Spinal cord (tissue), 10 donors: ENCODE results near the gene CANX. TPM values are rescaled to one million over a fixed set of nuclear protein-coding genes. Genes with fewer than 3 reads are reported as not detected.

ENCODE experiments used
- DNase-seq, 6 donors: peaks; one replicate each; pipeline versions ENCODE4 v3.0.0 to v3.0.0-alpha.2; 2013 to 2015; ENCODE audit warnings: low spot score in 6 of 6, low read depth in 4 of 6
- H3K27ac ChIP-seq: one replicate; pipeline ENCODE4 v1.5.1; 2013; ENCODE audit warnings: low read depth, low read length, control low read depth
- H3K27me3 ChIP-seq: one replicate; pipeline ENCODE4 v1.6.1; 2013; ENCODE audit warnings: low read length; ENCODE audit not compliant: control insufficient read depth, insufficient read depth
- H3K36me3 ChIP-seq: one replicate; pipeline ENCODE4 v1.6.1; 2013; ENCODE audit warnings: low read length; ENCODE audit not compliant: control insufficient read depth, insufficient read depth
- H3K4me1 ChIP-seq: one replicate; pipeline ENCODE4 v1.6.1; 2013; ENCODE audit warnings: low read length; ENCODE audit not compliant: control insufficient read depth, insufficient read depth
- H3K4me3 ChIP-seq: one replicate; pipeline ENCODE4 v1.5.1; 2013; ENCODE audit warnings: low read depth, low read length, control low read depth
- H3K9me3 ChIP-seq: one replicate; pipeline ENCODE4 v1.6.1; 2013; ENCODE audit warnings: low read length; ENCODE audit not compliant: control insufficient read depth, insufficient read depth
- WGBS: methylation state at CpG from one replicate; pipeline ENCODE4 v1.1.5; 2013; ENCODE audit warnings: missing lambda C conversion rate; ENCODE audit not compliant: insufficient coverage; 5-methylcytosine and 5-hydroxymethylcytosine counted together
- polyA plus RNA-seq, 2 donors: library from polyadenylated mRNA; unstranded; fragments of 120-200 nt; gene quantifications; one replicate each; pipeline ENCODE4 v1.2.1, GENCODE V29; 2013; ENCODE audit not compliant: insufficient read length in 2 of 2
- total RNA-seq, 2 donors: library from RNA; depleted of rRNA in 1 of 2; stranded (reverse); fragments of 120-200 nt in 1 of 2; fragments of >200 nt in 1 of 2; gene quantifications; one replicate each; pipeline versions ENCODE4 v1.2.3 to v1.2.4, GENCODE V29; 2013 to 2014
- donor health status: healthy.

Gene CANX
- total and polyA plus RNA-seq, 4 donors, result 380 to 537 (median 472) TPM

GRCh38 chr5:179697993-179698934, 503 bp upstream of the CANX start:
- H3K27ac ChIP-seq, result peak overlapping the region; percentile 95
- H3K9me3 ChIP-seq, result no peaks in the 10 kb centered on the region
- peaks cover 17% of the 10 kb centered on the region for H3K4me1 ChIP-seq
- 0% methylated on average over 69 of the region's 72 CpGs for WGBS
- peak; percentile 95 to 100 (median 99) for DNase-seq
- H3K4me3 ChIP-seq, result peak overlapping the region; percentile 83
- H3K36me3 ChIP-seq, result peaks cover 21% of the 10 kb centered on the region
- H3K27me3 ChIP-seq, result no peaks in the 10 kb centered on the region

- 4% methylated on average over 11 of the region's 19 CpGs for WGBS
- peak in 3 of 6 donors; percentile 2 to 29 (median 3) for DNase-seq
Measured at GRCh38 chr5:179699616-179700237, 960 bp downstream of the CANX start.

GRCh38 chr5:179700401-179700918, 1.7 kb downstream of the CANX start:
- no peak for DNase-seq

More at GRCh38 chr5:179699616-179700237, 960 bp downstream of the CANX start:
- Histone ChIP-seq H3K27me3 (no peaks in the 10 kb centered on the region), H3K4me1 (peaks cover 17% of the 10 kb centered on the region), H3K36me3 (peaks cover 25% of the 10 kb centered on the region), H3K27ac (peak overlapping the region; percentile 84), H3K9me3 (no peaks in the 10 kb centered on the region), H3K4me3 (peak overlapping the region; percentile 83)

GRCh38 chr5:179716286-179716685, 17.5 kb downstream of the CANX start:
- WGBS, result 100% methylated on average over 1 of the region's 1 CpG
- Histone ChIP-seq H3K27ac (no peak overlapping the region), H3K9me3 (no peaks in the 10 kb centered on the region), H3K36me3 (peaks cover 76% of the 10 kb centered on the region), H3K27me3 (no peaks in the 10 kb centered on the region), H3K4me3 (no peak overlapping the region), H3K4me1 (no peaks in the 10 kb centered on the region)
- DNase-seq, result no peak

More at GRCh38 chr5:179700401-179700918, 1.7 kb downstream of the CANX start:
- Histone ChIP-seq H3K4me1 (peaks cover 17% of the 10 kb centered on the region), H3K4me3 (peak overlapping the region; percentile 83), H3K27ac (no peak overlapping the region), H3K9me3 (no peaks in the 10 kb centered on the region), H3K36me3 (peaks cover 29% of the 10 kb centered on the region), H3K27me3 (no peaks in the 10 kb centered on the region)
- WGBS, result 40% methylated on average over 1 of the region's 7 CpGs

GRCh38 chr5:179720222-179720621, 21.5 kb downstream of the CANX start:
- Histone ChIP-seq H3K4me1 (no peaks in the 10 kb centered on the region), H3K27me3 (no peaks in the 10 kb centered on the region), H3K36me3 (peaks cover 68% of the 10 kb centered on the region), H3K9me3 (no peaks in the 10 kb centered on the region), H3K27ac (no peak overlapping the region), H3K4me3 (no peak overlapping the region)
- no peak for DNase-seq
- WGBS, result 88% methylated on average over 1 of the region's 2 CpGs

GRCh38 chr5:179724163-179724562, 25.4 kb downstream of the CANX start:
- Histone ChIP-seq H3K27me3 (no peaks in the 10 kb centered on the region), H3K4me1 (no peaks in the 10 kb centered on the region), H3K9me3 (no peaks in the 10 kb centered on the region), H3K27ac (no peak overlapping the region), H3K36me3 (peaks cover 58% of the 10 kb centered on the region), H3K4me3 (no peak overlapping the region)
- no peak for DNase-seq
- WGBS, result 100% methylated on average over 1 of the region's 4 CpGs

GRCh38 chr5:179727106-179727505, 28.3 kb downstream of the CANX start:
- no peak overlapping the region for H3K4me3 ChIP-seq
- H3K27me3 ChIP-seq, result no peaks in the 10 kb centered on the region
- H3K27ac ChIP-seq, result no peak overlapping the region
- H3K36me3 ChIP-seq, result peaks cover 38% of the 10 kb centered on the region
- H3K9me3 ChIP-seq, result no peaks in the 10 kb centered on the region
- peaks cover 4% of the 10 kb centered on the region for H3K4me1 ChIP-seq
- DNase-seq, result no peak
- 96% methylated on average over 5 of the region's 6 CpGs for WGBS

- H3K4me3 ChIP-seq, result no peak overlapping the region
- no peaks in the 10 kb centered on the region for H3K27me3 ChIP-seq
- peaks cover 27% of the 10 kb centered on the region for H3K36me3 ChIP-seq
- no peak overlapping the region for H3K27ac ChIP-seq
- no CpG with 5 or more reads among the region's 4 CpGs for WGBS
- no peaks in the 10 kb centered on the region for H3K9me3 ChIP-seq
- H3K4me1 ChIP-seq, result peaks cover 4% of the 10 kb centered on the region
- DNase-seq, result no peak
Measured at GRCh38 chr5:179729303-179729702, 30.5 kb downstream of the CANX start.

GRCh38 chr5:179729727-179730126, 31.0 kb downstream of the CANX start:
- H3K27ac ChIP-seq, result no peak overlapping the region
- H3K4me3 ChIP-seq, result no peak overlapping the region
- H3K36me3 ChIP-seq, result peaks cover 23% of the 10 kb centered on the region
- H3K27me3 ChIP-seq, result no peaks in the 10 kb centered on the region
- peaks cover 8% of the 10 kb centered on the region for H3K4me1 ChIP-seq
- no peaks in the 10 kb centered on the region for H3K9me3 ChIP-seq
- WGBS, result no CpG with 5 or more reads among the region's 3 CpGs
- DNase-seq, result no peak
